HCT116 (cell line): ENCODE measurements around the gene ZBED2. TPM values are rescaled to one million over a fixed set of nuclear protein-coding genes. Genes with fewer than 3 reads are reported as not detected.

Source experiments
- ATAC-seq: fragments of 200-7000 bp; cut with Tn5 transposase; 2 replicates; pipeline ENCODE4 v1.9.1; 2020; ENCODE audit warnings: mild to moderate bottlenecking, moderate library complexity
- BruUV-seq: library from RNA; stranded (reverse); fragments of 400-500 nt; replicated peaks from 2 replicates; lab custom pipeline; 2021; lab: Mats Ljungman, UMichigan
- CTCF ChIA-PET: fragments of 300-600 bp; sonication (Branson Sonifier 250); formaldehyde crosslinking; loops from one replicate; lab custom pipeline; 2021; ENCODE audit warnings: antibody characterized with exemption; lab: Charles Lee
- POLR2A ChIA-PET: fragments of 300-600, 350-600 bp; sonication (Branson Sonifier 250); formaldehyde crosslinking; loops from one replicate; lab custom pipeline; 2021; ENCODE audit warnings: antibody characterized with exemption; lab: Charles Lee
- RAD21 ChIA-PET, 2 experiments: fragments of 300-600 bp; sonication (Branson Sonifier 250); formaldehyde crosslinking; loops; one replicate each; lab custom pipeline; 2023; ENCODE audit warnings: low total read pairs in 2 of 2; ENCODE audit not compliant: uncharacterized antibody in 2 of 2, unreplicated experiment in 2 of 2, low non-redundant PET in 1 of 2; lab: Charles Lee
- DNase-seq: peaks from one replicate; pipeline ENCODE4 v3.0.0-alpha.2; 2010; ENCODE audit warnings: low read depth, low spot score
- H2AFZ ChIP-seq: fragments of 200-600 bp; shearing (Covaris generic), sonication (generic); 2 replicates; pipeline ENCODE4 v1.6.1; 2017; ENCODE audit warnings: low read depth, mixed run types, mixed read lengths, antibody characterized with exemption, low read length; ENCODE audit not compliant: poor library complexity, severe bottlenecking
- H3K27ac ChIP-seq: 2 replicates; pipeline ENCODE4 v1.5.1; 2012; ENCODE audit warnings: low read depth, low read length
- H3K27me3 ChIP-seq: fragments of 200-600 bp; sonication (generic); 2 replicates; pipeline ENCODE4 v1.6.1; 2016; ENCODE audit warnings: mixed run types, low read length, mixed read lengths; ENCODE audit not compliant: insufficient read depth
- H3K36me3 ChIP-seq, 2 experiments: fragments of 200-500 bp in 1 of 2; fragments of 200-600 bp in 1 of 2; sonication (Bioruptor generic) in 1 of 2; sonication (generic) in 1 of 2; 2 replicates each; pipeline versions ENCODE4 v1.5.1 to v1.6.1; 2014 to 2016; ENCODE audit warnings: low read length in 2 of 2, inconsistent platforms in 1 of 2, mixed read lengths in 1 of 2, mixed run types in 1 of 2; ENCODE audit not compliant: insufficient read depth in 2 of 2, control insufficient read depth in 1 of 2
- H3K4me1 ChIP-seq, 2 experiments: fragments of 200-600 bp in 1 of 2; sonication (generic) in 1 of 2; 2 replicates each; pipeline versions ENCODE4 v1.5.1 to v1.6.1; 2012 to 2017; ENCODE audit warnings: low read length in 2 of 2, inconsistent platforms in 1 of 2, mild to moderate bottlenecking in 1 of 2, mixed read lengths in 1 of 2, mixed run types in 1 of 2, moderate library complexity in 1 of 2; ENCODE audit not compliant: insufficient read depth in 2 of 2, control insufficient read depth in 1 of 2
- H3K4me2 ChIP-seq: fragments of 200-600 bp; sonication (generic); 2 replicates; pipeline ENCODE4 v1.6.1; 2017; ENCODE audit warnings: mixed run types, low read length, mixed read lengths
- H3K4me3 ChIP-seq, 2 experiments: fragments of 200-600 bp in 1 of 2; sonication (generic) in 1 of 2; replicated peaks in 1 of 2; 2 replicates each; pipeline ENCODE4 v1.5.1; 2011 to 2016; ENCODE audit warnings: low read length in 2 of 2, control low read depth in 1 of 2, low read depth in 1 of 2, mild to moderate bottlenecking in 1 of 2, mixed read lengths in 1 of 2, mixed run types in 1 of 2
- H3K79me2 ChIP-seq: fragments of 200-600 bp; sonication (generic); 2 replicates; pipeline ENCODE4 v1.6.1; 2017; ENCODE audit warnings: mild to moderate bottlenecking, mixed run types, low read length, moderate library complexity, mixed read lengths; ENCODE audit not compliant: insufficient read depth
- H3K9ac ChIP-seq: fragments of 200-600 bp; sonication (generic); 2 replicates; pipeline ENCODE4 v1.6.1; 2016; ENCODE audit warnings: low read length, mixed read lengths
- H3K9me2 ChIP-seq: fragments of 200-600 bp; sonication (generic), shearing (Covaris generic); 2 replicates; pipeline ENCODE4 v1.6.1; 2017; ENCODE audit warnings: mixed run types, mild to moderate bottlenecking, moderate library complexity; ENCODE audit not compliant: insufficient read depth
- H3K9me3 ChIP-seq, 2 experiments: fragments of 200-500 bp in 1 of 2; fragments of 200-600 bp in 1 of 2; sonication (Bioruptor generic) in 1 of 2; sonication (generic) in 1 of 2; 2 replicates each; pipeline ENCODE4 v1.6.1; 2014 to 2017; ENCODE audit warnings: low read length in 2 of 2, mixed read lengths in 2 of 2, inconsistent platforms in 1 of 2, low read depth in 1 of 2, mild to moderate bottlenecking in 1 of 2, mixed run types in 1 of 2, moderate library complexity in 1 of 2; ENCODE audit not compliant: control insufficient read depth in 1 of 2, insufficient read depth in 1 of 2
- H4K20me1 ChIP-seq: fragments of 200-600 bp; sonication (generic), shearing (Covaris generic); 2 replicates; pipeline ENCODE4 v1.6.1; 2017; ENCODE audit warnings: mixed run types, mild to moderate bottlenecking, moderate library complexity; ENCODE audit not compliant: insufficient read depth
- EZH2 ChIP-seq: fragments of 200-600 bp; sonication (generic); IDR thresholded peaks from 2 replicates; pipeline ENCODE4 v1.6.1; 2017; ENCODE audit warnings: antibody characterized with exemption, mixed run types
- SIN3A ChIP-seq: IDR thresholded peaks from 2 replicates; pipeline ENCODE4 v1.6.1; 2012; ENCODE audit warnings: low read depth
- SP1 ChIP-seq: IDR thresholded peaks from 2 replicates; pipeline ENCODE4 v1.6.1; 2012; ENCODE audit warnings: low read depth
- YY1 ChIP-seq: IDR thresholded peaks from 2 replicates; pipeline ENCODE4 v1.6.1; 2011; ENCODE audit warnings: low read length, low read depth, moderate library complexity, mild to moderate bottlenecking; ENCODE audit not compliant: insufficient replicate concordance; ENCODE audit errors: extremely low read depth
- ZNF274 ChIP-seq: fragments of 200-500 bp; sonication (Bioruptor generic); IDR thresholded peaks from 2 replicates; pipeline ENCODE4 v1.6.1; 2014; ENCODE audit warnings: mild to moderate bottlenecking, low read depth, low read length, inconsistent platforms
- intact Hi-C: fragments of 100-400 bp; cut with micrococcal nuclease; formaldehyde crosslinking; loops from 2 replicates; pipeline ENCODE4 v1.10.0; 2022
- total RNA-seq: library from RNA; stranded (reverse); gene quantifications from one replicate; pipeline ENCODE4 v1.2.1, GENCODE V29; 2021; ENCODE audit not compliant: unreplicated experiment
- TF ChIP-seq, protein P1 (sequence below), 3 experiments: fragments of 200-600 bp in 1 of 3; sonication (generic) in 1 of 3; IDR thresholded peaks in 2 of 3; conservative IDR thresholded peaks in 1 of 3; 2 replicates each; pipeline ENCODE4 v1.5.1; 2012 to 2017; ENCODE audit warnings: low read depth in 2 of 3, low read length in 2 of 3, antibody characterized with exemption in 1 of 3, borderline replicate concordance in 1 of 3, control low read depth in 1 of 3, mild to moderate bottlenecking in 1 of 3, mixed read lengths in 1 of 3, mixed run types in 1 of 3, moderate library complexity in 1 of 3; ENCODE audit not compliant: insufficient read depth in 1 of 3
- TF ChIP-seq, protein P2 (sequence below): IDR thresholded peaks from 2 replicates; pipeline ENCODE4 v1.6.1; 2012; ENCODE audit warnings: low read depth

Gene ZBED2
- total RNA-seq, 1 experiment from 2014 or later = 16.1 TPM

GRCh38 chr3:111591555-111591954 lies 3.6 kb downstream of the ZBED2 start:
- H3K9ac ChIP-seq = peak overlapping the region; percentile 16; the same call in 1 of the 2 replicates
- peaks cover 26% of the 10 kb centered on the region for H3K79me2 ChIP-seq
- ChIA-PET POLR2A (no interaction called here), RAD21 (interaction anchor here in 1 of 2 experiments (0.7 kb wide), 1 partner anchor 18 kb away, joined by 3 read pairs; no protein-coding TSS in a partner anchor), CTCF (no interaction called here)
- no peaks in the 10 kb centered on the region for H3K27me3 ChIP-seq
- BruUV-seq = no TSS peak
- H3K36me3 ChIP-seq = no peaks in the 10 kb centered on the region
- H4K20me1 ChIP-seq = no peaks in the 10 kb centered on the region
- no peak for TF ChIP-seq ZNF274
- no peak for TF ChIP-seq EZH2
- TF ChIP-seq, protein P1, sequence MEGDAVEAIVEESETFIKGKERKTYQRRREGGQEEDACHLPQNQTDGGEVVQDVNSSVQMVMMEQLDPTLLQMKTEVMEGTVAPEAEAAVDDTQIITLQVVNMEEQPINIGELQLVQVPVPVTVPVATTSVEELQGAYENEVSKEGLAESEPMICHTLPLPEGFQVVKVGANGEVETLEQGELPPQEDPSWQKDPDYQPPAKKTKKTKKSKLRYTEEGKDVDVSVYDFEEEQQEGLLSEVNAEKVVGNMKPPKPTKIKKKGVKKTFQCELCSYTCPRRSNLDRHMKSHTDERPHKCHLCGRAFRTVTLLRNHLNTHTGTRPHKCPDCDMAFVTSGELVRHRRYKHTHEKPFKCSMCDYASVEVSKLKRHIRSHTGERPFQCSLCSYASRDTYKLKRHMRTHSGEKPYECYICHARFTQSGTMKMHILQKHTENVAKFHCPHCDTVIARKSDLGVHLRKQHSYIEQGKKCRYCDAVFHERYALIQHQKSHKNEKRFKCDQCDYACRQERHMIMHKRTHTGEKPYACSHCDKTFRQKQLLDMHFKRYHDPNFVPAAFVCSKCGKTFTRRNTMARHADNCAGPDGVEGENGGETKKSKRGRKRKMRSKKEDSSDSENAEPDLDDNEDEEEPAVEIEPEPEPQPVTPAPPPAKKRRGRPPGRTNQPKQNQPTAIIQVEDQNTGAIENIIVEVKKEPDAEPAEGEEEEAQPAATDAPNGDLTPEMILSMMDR (IDR thresholded peaks at IDR 0.05 in 2 of 3, conservative IDR thresholded peaks at IDR 0.05 in 1 of 3; ENCODE audit: borderline replicate concordance in 1 of 3, insufficient read depth in 1 of 3, low read depth in 2 of 3, low read length in 2 of 3) = no peak
- TF ChIP-seq YY1 = no peak
- no peak for TF ChIP-seq SIN3A
- TF ChIP-seq, protein P2, sequence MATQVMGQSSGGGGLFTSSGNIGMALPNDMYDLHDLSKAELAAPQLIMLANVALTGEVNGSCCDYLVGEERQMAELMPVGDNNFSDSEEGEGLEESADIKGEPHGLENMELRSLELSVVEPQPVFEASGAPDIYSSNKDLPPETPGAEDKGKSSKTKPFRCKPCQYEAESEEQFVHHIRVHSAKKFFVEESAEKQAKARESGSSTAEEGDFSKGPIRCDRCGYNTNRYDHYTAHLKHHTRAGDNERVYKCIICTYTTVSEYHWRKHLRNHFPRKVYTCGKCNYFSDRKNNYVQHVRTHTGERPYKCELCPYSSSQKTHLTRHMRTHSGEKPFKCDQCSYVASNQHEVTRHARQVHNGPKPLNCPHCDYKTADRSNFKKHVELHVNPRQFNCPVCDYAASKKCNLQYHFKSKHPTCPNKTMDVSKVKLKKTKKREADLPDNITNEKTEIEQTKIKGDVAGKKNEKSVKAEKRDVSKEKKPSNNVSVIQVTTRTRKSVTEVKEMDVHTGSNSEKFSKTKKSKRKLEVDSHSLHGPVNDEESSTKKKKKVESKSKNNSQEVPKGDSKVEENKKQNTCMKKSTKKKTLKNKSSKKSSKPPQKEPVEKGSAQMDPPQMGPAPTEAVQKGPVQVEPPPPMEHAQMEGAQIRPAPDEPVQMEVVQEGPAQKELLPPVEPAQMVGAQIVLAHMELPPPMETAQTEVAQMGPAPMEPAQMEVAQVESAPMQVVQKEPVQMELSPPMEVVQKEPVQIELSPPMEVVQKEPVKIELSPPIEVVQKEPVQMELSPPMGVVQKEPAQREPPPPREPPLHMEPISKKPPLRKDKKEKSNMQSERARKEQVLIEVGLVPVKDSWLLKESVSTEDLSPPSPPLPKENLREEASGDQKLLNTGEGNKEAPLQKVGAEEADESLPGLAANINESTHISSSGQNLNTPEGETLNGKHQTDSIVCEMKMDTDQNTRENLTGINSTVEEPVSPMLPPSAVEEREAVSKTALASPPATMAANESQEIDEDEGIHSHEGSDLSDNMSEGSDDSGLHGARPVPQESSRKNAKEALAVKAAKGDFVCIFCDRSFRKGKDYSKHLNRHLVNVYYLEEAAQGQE = no peak
- TF ChIP-seq SP1 = no peak
- H3K9me2 ChIP-seq = no peaks in the 10 kb centered on the region
- no peak overlapping the region for H2AFZ ChIP-seq
- H3K4me2 ChIP-seq = no peak overlapping the region
- DNase-seq = no peak
- no peak for ATAC-seq
- intact Hi-C loops = loop anchor here (10.0 kb wide), 1 partner anchor 283 kb away; no protein-coding TSS in a partner anchor
- peaks cover 33 to 92% of the 10 kb centered on the region in 2 experiments for H3K4me1 ChIP-seq
- no peak overlapping the region for H3K4me3 ChIP-seq
- no peaks in the 10 kb centered on the region; a peak in 1 of 4 replicates for H3K9me3 ChIP-seq
- H3K27ac ChIP-seq = peak overlapping the region; percentile 66; the same call in 1 of the 2 replicates
